ENCODE data around the gene GABBR2.

Gene GABBR2

GRCh38 chr9:98396236-98396635 is 312.5 kb downstream of the GABBR2 start:
- Histone ChIP-seq H3K4me1 (ENCODE audit: insufficient read depth, low read length) (0 out of 2 replicates have a peak, but pooled peaks cover 4% of the 10 kb centered on the region), H3K27me3 (ENCODE audit: insufficient read depth, low read length) (no peaks in the 10 kb centered on the region), H3K36me3 (ENCODE audit: insufficient read depth, low read length) (no peaks in the 10 kb centered on the region), H3K9me3 (ENCODE audit: insufficient read depth, low read depth, low read length) (no peaks in the 10 kb centered on the region), H3K4me3 (ENCODE audit: low read length) (no peak overlapping the region), H3K9ac (ENCODE audit: low read depth, low read length) (no peak overlapping the region), H3K27ac (ENCODE audit: low read depth, low read length) (no peak overlapping the region)
- 93% methylated on average over 6 of the region's 6 CpGs for WGBS

- Histone ChIP-seq H3K9me3 (ENCODE audit: insufficient read depth, low read depth, low read length) (no peaks in the 10 kb centered on the region), H3K9ac (ENCODE audit: low read depth, low read length) (no peak overlapping the region), H3K27ac (ENCODE audit: low read depth, low read length) (no peak overlapping the region), H3K36me3 (ENCODE audit: insufficient read depth, low read length) (no peaks in the 10 kb centered on the region), H3K4me3 (ENCODE audit: low read length) (no peak overlapping the region), H3K27me3 (ENCODE audit: insufficient read depth, low read length) (no peaks in the 10 kb centered on the region), H3K4me1 (ENCODE audit: insufficient read depth, low read length) (peaks cover 4% of the 10 kb centered on the region; the same call in 1 of the 2 replicates)
- WGBS, result 89% methylated on average over 6 of the region's 6 CpGs
These were observed 316.9 kb downstream of the GABBR2 start for GRCh38 chr9:98391867-98392266.

GRCh38 chr9:98391406-98391805 is 317.3 kb downstream of the GABBR2 start:
- Histone ChIP-seq H3K4me3 (ENCODE audit: low read length) (no peak overlapping the region), H3K36me3 (ENCODE audit: insufficient read depth, low read length) (no peaks in the 10 kb centered on the region), H3K27ac (ENCODE audit: low read depth, low read length) (no peak overlapping the region), H3K4me1 (ENCODE audit: insufficient read depth, low read length) (peaks cover 4% of the 10 kb centered on the region; the same call in 1 of the 2 replicates), H3K27me3 (ENCODE audit: insufficient read depth, low read length) (no peaks in the 10 kb centered on the region), H3K9me3 (ENCODE audit: insufficient read depth, low read depth, low read length) (no peaks in the 10 kb centered on the region), H3K9ac (ENCODE audit: low read depth, low read length) (no peak overlapping the region)
- WGBS, result 91% methylated on average over 7 of the region's 7 CpGs

- H3K36me3 ChIP-seq (ENCODE audit: insufficient read depth, low read length), result no peaks in the 10 kb centered on the region
- no peaks in the 10 kb centered on the region; the same call in 1 of the 2 replicates for H3K4me1 ChIP-seq (ENCODE audit: insufficient read depth, low read length)
- H3K27ac ChIP-seq (ENCODE audit: low read depth, low read length), result no peak overlapping the region
- H3K9me3 ChIP-seq (ENCODE audit: insufficient read depth, low read depth, low read length), result no peaks in the 10 kb centered on the region
- no peak overlapping the region for H3K9ac ChIP-seq (ENCODE audit: low read depth, low read length)
- WGBS, result 97% methylated on average over 3 of the region's 3 CpGs
- H3K4me3 ChIP-seq (ENCODE audit: low read length), result no peak overlapping the region
- H3K27me3 ChIP-seq (ENCODE audit: insufficient read depth, low read length), result no peaks in the 10 kb centered on the region
These were observed 323.0 kb downstream of the GABBR2 start for GRCh38 chr9:98385751-98386150.

GRCh38 chr9:98383758-98384157 is 325.0 kb downstream of the GABBR2 start:
- H3K27ac ChIP-seq (ENCODE audit: low read depth, low read length), result no peak overlapping the region
- no peak overlapping the region for H3K9ac ChIP-seq (ENCODE audit: low read depth, low read length)
- 76% methylated on average over 4 of the region's 4 CpGs for WGBS
- H3K4me1 ChIP-seq (ENCODE audit: insufficient read depth, low read length), result peaks cover 6% of the 10 kb centered on the region; the same call in 1 of the 2 replicates
- no peaks in the 10 kb centered on the region for H3K9me3 ChIP-seq (ENCODE audit: insufficient read depth, low read depth, low read length)
- no peaks in the 10 kb centered on the region for H3K27me3 ChIP-seq (ENCODE audit: insufficient read depth, low read length)
- H3K36me3 ChIP-seq (ENCODE audit: insufficient read depth, low read length), result no peaks in the 10 kb centered on the region
- no peak overlapping the region for H3K4me3 ChIP-seq (ENCODE audit: low read length)

GRCh38 chr9:98381311-98382103 is 327.2 kb downstream of the GABBR2 start:
- WGBS, result 96% methylated on average over 11 of the region's 12 CpGs
- Histone ChIP-seq H3K27ac (ENCODE audit: low read depth, low read length) (no peak overlapping the region), H3K9me3 (ENCODE audit: insufficient read depth, low read depth, low read length) (no peaks in the 10 kb centered on the region), H3K4me1 (ENCODE audit: insufficient read depth, low read length) (0 out of 2 replicates have a peak, but pooled peaks cover 6% of the 10 kb centered on the region), H3K4me3 (ENCODE audit: low read length) (no peak overlapping the region), H3K36me3 (ENCODE audit: insufficient read depth, low read length) (no peaks in the 10 kb centered on the region), H3K9ac (ENCODE audit: low read depth, low read length) (no peak overlapping the region), H3K27me3 (ENCODE audit: insufficient read depth, low read length) (no peaks in the 10 kb centered on the region)

- no peak overlapping the region for H3K4me3 ChIP-seq (ENCODE audit: low read length)
- H3K9ac ChIP-seq (ENCODE audit: low read depth, low read length), result no peak overlapping the region
- 54% methylated on average over 19 of the region's 19 CpGs for WGBS
These were observed 328.6 kb downstream of the GABBR2 start for GRCh38 chr9:98380065-98380681.

GRCh38 chr9:98379572-98379971 is 329.2 kb downstream of the GABBR2 start:
- no peaks in the 10 kb centered on the region for H3K36me3 ChIP-seq (ENCODE audit: insufficient read depth, low read length)
- H3K4me1 ChIP-seq (ENCODE audit: insufficient read depth, low read length), result 0 out of 2 replicates have a peak, but pooled peaks cover 6% of the 10 kb centered on the region
- H3K27me3 ChIP-seq (ENCODE audit: insufficient read depth, low read length), result no peaks in the 10 kb centered on the region
- H3K9me3 ChIP-seq (ENCODE audit: insufficient read depth, low read depth, low read length), result no peaks in the 10 kb centered on the region
- WGBS, result 88% methylated on average over 1 of the region's 1 CpG
- H3K4me3 ChIP-seq (ENCODE audit: low read length), result no peak overlapping the region
- no peak overlapping the region for H3K27ac ChIP-seq (ENCODE audit: low read depth, low read length)
- H3K9ac ChIP-seq (ENCODE audit: low read depth, low read length), result no peak overlapping the region

More at GRCh38 chr9:98380065-98380681, 328.6 kb downstream of the GABBR2 start:
- Histone ChIP-seq H3K4me1 (ENCODE audit: insufficient read depth, low read length) (0 out of 2 replicates have a peak, but pooled peaks cover 6% of the 10 kb centered on the region), H3K36me3 (ENCODE audit: insufficient read depth, low read length) (no peaks in the 10 kb centered on the region), H3K27me3 (ENCODE audit: insufficient read depth, low read length) (no peaks in the 10 kb centered on the region), H3K27ac (ENCODE audit: low read depth, low read length) (no peak overlapping the region), H3K9me3 (ENCODE audit: insufficient read depth, low read depth, low read length) (no peaks in the 10 kb centered on the region)

GRCh38 chr9:98378794-98379193 is 329.9 kb downstream of the GABBR2 start:
- Histone ChIP-seq H3K9ac (ENCODE audit: low read depth, low read length) (no peak overlapping the region), H3K4me3 (ENCODE audit: low read length) (no peak overlapping the region), H3K27me3 (ENCODE audit: insufficient read depth, low read length) (no peaks in the 10 kb centered on the region), H3K4me1 (ENCODE audit: insufficient read depth, low read length) (0 out of 2 replicates have a peak, but pooled peaks cover 6% of the 10 kb centered on the region), H3K27ac (ENCODE audit: low read depth, low read length) (no peak overlapping the region), H3K36me3 (ENCODE audit: insufficient read depth, low read length) (no peaks in the 10 kb centered on the region), H3K9me3 (ENCODE audit: insufficient read depth, low read depth, low read length) (no peaks in the 10 kb centered on the region)
- 92% methylated on average over 5 of the region's 5 CpGs for WGBS

GRCh38 chr9:98378206-98378780 is 330.4 kb downstream of the GABBR2 start:
- no peak overlapping the region for H3K27ac ChIP-seq (ENCODE audit: low read depth, low read length)
- WGBS, result 95% methylated on average over 8 of the region's 8 CpGs
- H3K4me3 ChIP-seq (ENCODE audit: low read length), result no peak overlapping the region
- no peak overlapping the region for H3K9ac ChIP-seq (ENCODE audit: low read depth, low read length)
- H3K36me3 ChIP-seq (ENCODE audit: insufficient read depth, low read length), result no peaks in the 10 kb centered on the region
- H3K9me3 ChIP-seq (ENCODE audit: insufficient read depth, low read depth, low read length), result no peaks in the 10 kb centered on the region
- no peaks in the 10 kb centered on the region for H3K27me3 ChIP-seq (ENCODE audit: insufficient read depth, low read length)
- 0 out of 2 replicates have a peak, but pooled peaks cover 6% of the 10 kb centered on the region for H3K4me1 ChIP-seq (ENCODE audit: insufficient read depth, low read length)

GRCh38 chr9:98375138-98375726 is 333.5 kb downstream of the GABBR2 start:
- WGBS, result 93% methylated on average over 3 of the region's 3 CpGs
- no peak overlapping the region for H3K27ac ChIP-seq (ENCODE audit: low read depth, low read length)

More at GRCh38 chr9:98375138-98375726, 333.5 kb downstream of the GABBR2 start:
- no peaks in the 10 kb centered on the region for H3K27me3 ChIP-seq (ENCODE audit: insufficient read depth, low read length)
- no peaks in the 10 kb centered on the region for H3K36me3 ChIP-seq (ENCODE audit: insufficient read depth, low read length)
- 0 out of 2 replicates have a peak, but pooled peaks cover 4% of the 10 kb centered on the region for H3K4me1 ChIP-seq (ENCODE audit: insufficient read depth, low read length)
- H3K9me3 ChIP-seq (ENCODE audit: insufficient read depth, low read depth, low read length), result no peaks in the 10 kb centered on the region
- no peak overlapping the region for H3K9ac ChIP-seq (ENCODE audit: low read depth, low read length)
- H3K4me3 ChIP-seq (ENCODE audit: low read length), result no peak overlapping the region

Measured in HUES64 (cell line).